Progenitor cell of endocrine pancreas (in vitro differentiated cells): ENCODE measurements around the gene ZNRD2. TPM values are rescaled to one million over a fixed set of nuclear protein-coding genes. Genes with fewer than 3 reads are reported as not detected.

Source experiments
- DNase-seq: peaks from one replicate; pipeline ENCODE4 v3.0.0; 2021; ENCODE audit warnings: low spot score; ENCODE audit not compliant: unreplicated experiment
- H3K27ac Mint-ChIP-seq: 2 replicates; pipeline ENCODE4 v1.8.0; 2021; ENCODE audit warnings: mild to moderate bottlenecking, moderate library complexity, mixed read lengths
- H3K27me3 Mint-ChIP-seq: 2 replicates; pipeline ENCODE4 v1.8.0; 2021; ENCODE audit warnings: mixed read lengths
- H3K36me3 Mint-ChIP-seq: 2 replicates; pipeline ENCODE4 v1.8.0; 2022; ENCODE audit warnings: mixed read lengths; ENCODE audit not compliant: insufficient read depth
- H3K4me1 Mint-ChIP-seq: 2 replicates; pipeline ENCODE4 v1.8.0; 2021; ENCODE audit warnings: low read depth, mixed read lengths
- H3K4me3 Mint-ChIP-seq: 2 replicates; pipeline ENCODE4 v1.8.0; 2021; ENCODE audit warnings: low read depth, mild to moderate bottlenecking, moderate library complexity, mixed read lengths
- H3K9me3 Mint-ChIP-seq: 2 replicates; pipeline ENCODE4 v1.8.0; 2021; ENCODE audit warnings: low read depth, mixed read lengths
- total RNA-seq: library from RNA; stranded (reverse); gene quantifications from 2 replicates; pipeline ENCODE4 v1.2.1, GENCODE V29; 2021
- TF ChIP-seq, protein P1 (sequence below): fragments of 200-600 bp; sonication (generic); IDR thresholded peaks from one replicate; pipeline ENCODE4 v1.5.0; 2021; ENCODE audit warnings: antibody characterized with exemption, mild to moderate bottlenecking; ENCODE audit not compliant: unreplicated experiment

Gene ZNRD2
- total RNA-seq, 1 donor from 2014 or later = 25.9 TPM

GRCh38 chr11:65577756-65578109, 7.5 kb downstream of the ZNRD2 start:
- Mint-ChIP-seq H3K27ac (no peak overlapping the region), H3K36me3 (peaks cover 2% of the 10 kb centered on the region), H3K27me3 (peaks cover 38% of the 10 kb centered on the region), H3K4me3 (peak overlapping the region; percentile 14), H3K4me1 (peaks cover 13% of the 10 kb centered on the region), H3K9me3 (no peaks in the 10 kb centered on the region)
- TF ChIP-seq, protein P1, sequence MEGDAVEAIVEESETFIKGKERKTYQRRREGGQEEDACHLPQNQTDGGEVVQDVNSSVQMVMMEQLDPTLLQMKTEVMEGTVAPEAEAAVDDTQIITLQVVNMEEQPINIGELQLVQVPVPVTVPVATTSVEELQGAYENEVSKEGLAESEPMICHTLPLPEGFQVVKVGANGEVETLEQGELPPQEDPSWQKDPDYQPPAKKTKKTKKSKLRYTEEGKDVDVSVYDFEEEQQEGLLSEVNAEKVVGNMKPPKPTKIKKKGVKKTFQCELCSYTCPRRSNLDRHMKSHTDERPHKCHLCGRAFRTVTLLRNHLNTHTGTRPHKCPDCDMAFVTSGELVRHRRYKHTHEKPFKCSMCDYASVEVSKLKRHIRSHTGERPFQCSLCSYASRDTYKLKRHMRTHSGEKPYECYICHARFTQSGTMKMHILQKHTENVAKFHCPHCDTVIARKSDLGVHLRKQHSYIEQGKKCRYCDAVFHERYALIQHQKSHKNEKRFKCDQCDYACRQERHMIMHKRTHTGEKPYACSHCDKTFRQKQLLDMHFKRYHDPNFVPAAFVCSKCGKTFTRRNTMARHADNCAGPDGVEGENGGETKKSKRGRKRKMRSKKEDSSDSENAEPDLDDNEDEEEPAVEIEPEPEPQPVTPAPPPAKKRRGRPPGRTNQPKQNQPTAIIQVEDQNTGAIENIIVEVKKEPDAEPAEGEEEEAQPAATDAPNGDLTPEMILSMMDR = no peak
- no peak for DNase-seq

GRCh38 chr11:65578134-65578533, 7.9 kb downstream of the ZNRD2 start:
- no peak for DNase-seq
- Mint-ChIP-seq H3K36me3 (peaks cover 2% of the 10 kb centered on the region), H3K9me3 (no peaks in the 10 kb centered on the region), H3K27ac (no peak overlapping the region), H3K4me1 (peaks cover 12% of the 10 kb centered on the region), H3K27me3 (peaks cover 42% of the 10 kb centered on the region), H3K4me3 (no peak overlapping the region)
- TF ChIP-seq, protein P1 = no peak

- no peak for DNase-seq
- H3K27ac Mint-ChIP-seq = no peak overlapping the region
- H3K27me3 Mint-ChIP-seq = peaks cover 45% of the 10 kb centered on the region
- H3K9me3 Mint-ChIP-seq = no peaks in the 10 kb centered on the region
- TF ChIP-seq, protein P1 = no peak
- peaks cover 10% of the 10 kb centered on the region for H3K4me1 Mint-ChIP-seq
- H3K4me3 Mint-ChIP-seq = no peak overlapping the region
- H3K36me3 Mint-ChIP-seq = peaks cover 2% of the 10 kb centered on the region
Observed at GRCh38 chr11:65578667-65579066, 8.4 kb downstream of the ZNRD2 start.

- peaks cover 7% of the 10 kb centered on the region for H3K4me1 Mint-ChIP-seq
- TF ChIP-seq, protein P1 = no peak
- no peaks in the 10 kb centered on the region for H3K9me3 Mint-ChIP-seq
- peaks cover 2% of the 10 kb centered on the region for H3K36me3 Mint-ChIP-seq
- no peak overlapping the region for H3K27ac Mint-ChIP-seq
- H3K4me3 Mint-ChIP-seq = no peak overlapping the region
- H3K27me3 Mint-ChIP-seq = peaks cover 51% of the 10 kb centered on the region
- no peak for DNase-seq
Observed at GRCh38 chr11:65579291-65579690, 9.0 kb downstream of the ZNRD2 start.

DNA sequence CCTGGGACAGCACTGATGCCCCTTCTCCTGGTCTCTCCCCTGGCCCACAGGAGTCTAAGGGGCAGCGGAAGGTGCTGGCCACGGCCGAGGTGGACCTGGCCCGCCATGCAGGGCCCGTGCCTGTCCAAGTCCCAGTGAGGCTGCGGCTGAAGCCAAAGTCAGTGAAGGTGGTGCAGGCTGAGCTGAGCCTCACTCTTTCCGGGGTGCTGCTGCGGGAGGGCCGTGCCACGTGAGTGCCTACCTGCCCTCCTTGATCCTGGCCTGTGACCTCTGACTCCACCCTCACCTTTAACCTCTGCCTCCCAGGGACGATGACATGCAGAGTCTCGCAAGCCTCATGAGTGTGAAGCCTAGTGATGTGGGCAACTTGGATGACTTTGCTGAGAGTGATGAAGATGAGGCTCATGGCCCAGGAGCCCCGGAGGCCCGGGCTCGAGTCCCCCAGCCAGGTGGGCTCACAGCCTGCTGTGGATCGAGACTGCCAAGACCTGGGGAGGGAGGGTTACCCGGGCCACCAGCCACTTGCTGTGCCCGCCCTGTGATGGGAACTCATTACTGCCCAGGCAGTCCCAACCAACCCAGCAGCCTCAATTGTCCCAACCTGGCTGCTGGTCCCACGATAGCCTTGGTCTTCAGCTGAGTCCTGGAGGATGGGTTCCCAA, 9.9 kb downstream of the ZNRD2 start:
- DNase-seq = no peak
- Mint-ChIP-seq H3K9me3 (no peaks in the 10 kb centered on the region), H3K27ac (no peak overlapping the region), H3K4me1 (peaks cover 3% of the 10 kb centered on the region), H3K27me3 (peaks cover 50% of the 10 kb centered on the region), H3K4me3 (no peak overlapping the region), H3K36me3 (peaks cover 2% of the 10 kb centered on the region)
- TF ChIP-seq, protein P1 = no peak
